ENCODE results near the gene GDAP2.

Gene GDAP2

GRCh38 chr1:117836069-117836468 lies 93.4 kb downstream of the GDAP2 start:
- H4K20me1 ChIP-seq (ENCODE audit: insufficient read depth, low read length) = no peaks in the 10 kb centered on the region
- H3K27me3 ChIP-seq (ENCODE audit: insufficient read depth, low read length) = no peaks in the 10 kb centered on the region
- no peak overlapping the region for H3K27ac ChIP-seq (ENCODE audit: low read depth, low read length, poor library complexity, severe bottlenecking)
- H3K9ac ChIP-seq (ENCODE audit: low read length) = no peak overlapping the region
- H3K4me2 ChIP-seq (ENCODE audit: low read length) = no peak overlapping the region
- TF ChIP-seq CTCF (IDR thresholded peaks at IDR 0.05; ENCODE audit: low read length) (no peak), EZH2 (IDR thresholded peaks at IDR 0.05; ENCODE audit: borderline replicate concordance, low read length) (no peak)
- H3F3A ChIP-seq (ENCODE audit: insufficient read depth, low read length) = no peaks in the 10 kb centered on the region
- no peaks in the 10 kb centered on the region for H3K36me3 ChIP-seq (ENCODE audit: insufficient read depth, low read length)
- H3K4me1 ChIP-seq (ENCODE audit: insufficient read depth, low read length, severe bottlenecking) = no peaks in the 10 kb centered on the region
- no peak overlapping the region for H3K4me3 ChIP-seq (ENCODE audit: low read depth, low read length, poor library complexity, severe bottlenecking)
- H3K79me2 ChIP-seq (ENCODE audit: insufficient read depth, low read length) = no peaks in the 10 kb centered on the region
- H2AFZ ChIP-seq (ENCODE audit: low read length) = no peak overlapping the region
- no peaks in the 10 kb centered on the region for H3K9me3 ChIP-seq (ENCODE audit: low read length)
- no peaks in the 10 kb centered on the region for H3K9me2 ChIP-seq (ENCODE audit: low read depth, low read length)

- Histone ChIP-seq H3K79me2 (ENCODE audit: insufficient read depth, low read length) (no peaks in the 10 kb centered on the region), H3F3A (ENCODE audit: insufficient read depth, low read length) (no peaks in the 10 kb centered on the region), H3K36me3 (ENCODE audit: insufficient read depth, low read length) (no peaks in the 10 kb centered on the region), H3K27me3 (ENCODE audit: insufficient read depth, low read length) (no peaks in the 10 kb centered on the region), H3K9me2 (ENCODE audit: low read depth, low read length) (no peaks in the 10 kb centered on the region), H2AFZ (ENCODE audit: low read length) (no peak overlapping the region), H4K20me1 (ENCODE audit: insufficient read depth, low read length) (no peaks in the 10 kb centered on the region), H3K4me3 (ENCODE audit: low read depth, low read length, poor library complexity, severe bottlenecking) (no peak overlapping the region), H3K9me3 (ENCODE audit: low read length) (no peaks in the 10 kb centered on the region), H3K9ac (ENCODE audit: low read length) (no peak overlapping the region), H3K4me1 (ENCODE audit: insufficient read depth, low read length, severe bottlenecking) (no peaks in the 10 kb centered on the region), H3K4me2 (ENCODE audit: low read length) (no peak overlapping the region), H3K27ac (ENCODE audit: low read depth, low read length, poor library complexity, severe bottlenecking) (no peak overlapping the region)
- TF ChIP-seq CTCF (IDR thresholded peaks at IDR 0.05; ENCODE audit: low read length) = no peak
- no peak for TF ChIP-seq EZH2 (IDR thresholded peaks at IDR 0.05; ENCODE audit: borderline replicate concordance, low read length)
Observed at GRCh38 chr1:117834416-117834815, 95.0 kb downstream of the GDAP2 start.

- no peaks in the 10 kb centered on the region for H3K27me3 ChIP-seq (ENCODE audit: insufficient read depth, low read length)
- H3K4me3 ChIP-seq (ENCODE audit: low read depth, low read length, poor library complexity, severe bottlenecking) = no peak overlapping the region
- H2AFZ ChIP-seq (ENCODE audit: low read length) = no peak overlapping the region
- H3K4me2 ChIP-seq (ENCODE audit: low read length) = no peak overlapping the region
- no peaks in the 10 kb centered on the region for H3K36me3 ChIP-seq (ENCODE audit: insufficient read depth, low read length)
- TF ChIP-seq EZH2 (IDR thresholded peaks at IDR 0.05; ENCODE audit: borderline replicate concordance, low read length) (no peak), CTCF (IDR thresholded peaks at IDR 0.05; ENCODE audit: low read length) (no peak)
- no peaks in the 10 kb centered on the region for H3K9me2 ChIP-seq (ENCODE audit: low read depth, low read length)
- H3F3A ChIP-seq (ENCODE audit: insufficient read depth, low read length) = no peaks in the 10 kb centered on the region
- H3K27ac ChIP-seq (ENCODE audit: low read depth, low read length, poor library complexity, severe bottlenecking) = no peak overlapping the region
- no peaks in the 10 kb centered on the region for H3K9me3 ChIP-seq (ENCODE audit: low read length)
- no peaks in the 10 kb centered on the region for H3K79me2 ChIP-seq (ENCODE audit: insufficient read depth, low read length)
- no peaks in the 10 kb centered on the region for H3K4me1 ChIP-seq (ENCODE audit: insufficient read depth, low read length, severe bottlenecking)
- H4K20me1 ChIP-seq (ENCODE audit: insufficient read depth, low read length) = no peaks in the 10 kb centered on the region
- no peak overlapping the region for H3K9ac ChIP-seq (ENCODE audit: low read length)
Observed at GRCh38 chr1:117832453-117832852, 97.0 kb downstream of the GDAP2 start.
